CD14-positive monocyte (primary cell): Measurements from ENCODE around the gene BCKDHA. TPM values are rescaled to one million over a fixed set of nuclear protein-coding genes. Genes with fewer than 3 reads are reported as not detected.

ENCODE experiments used
- DNase-seq, 3 donors: peaks; one replicate each; pipeline ENCODE4 v3.0.0-alpha.2; 2011 to 2022
- H2AFZ ChIP-seq: 2 replicates; pipeline ENCODE4 v1.6.0; 2012; ENCODE audit warnings: mild to moderate bottlenecking, low read depth, low read length, inconsistent platforms; ENCODE audit not compliant: insufficient read depth, poor library complexity, severe bottlenecking
- H3K27ac ChIP-seq, 2 donors: 1 replicate in 1 of 2; 2 replicates in 1 of 2; pipeline ENCODE4 v1.5.1; 2012 to 2013; ENCODE audit warnings: low read length in 2 of 2, control low read depth in 1 of 2, inconsistent platforms in 1 of 2, low read depth in 1 of 2, mild to moderate bottlenecking in 1 of 2
- H3K27me3 ChIP-seq, 2 donors: one replicate each; pipeline versions ENCODE4 v1.6.0 to v1.6.1; 2011 to 2013; ENCODE audit warnings: low read length in 2 of 2; ENCODE audit not compliant: control insufficient read depth in 2 of 2, insufficient read depth in 2 of 2
- H3K36me3 ChIP-seq, 2 donors: replicated peaks in 1 of 2; 1 replicate in 1 of 2; 2 replicates in 1 of 2; pipeline versions ENCODE4 v1.5.1 to v1.6.1; 2012 to 2013; ENCODE audit warnings: low read length in 2 of 2, control low read depth in 1 of 2, inconsistent platforms in 1 of 2, mild to moderate bottlenecking in 1 of 2; ENCODE audit not compliant: insufficient read depth in 2 of 2, control insufficient read depth in 1 of 2
- H3K4me1 ChIP-seq, 2 donors: 1 replicate in 1 of 2; 2 replicates in 1 of 2; pipeline versions ENCODE4 v1.5.1 to v1.6.1; 2012 to 2013; ENCODE audit warnings: low read length in 2 of 2, control low read depth in 1 of 2, inconsistent platforms in 1 of 2, mild to moderate bottlenecking in 1 of 2, moderate library complexity in 1 of 2; ENCODE audit not compliant: insufficient read depth in 2 of 2, control insufficient read depth in 1 of 2
- H3K4me2 ChIP-seq: replicated peaks from 2 replicates; pipeline ENCODE3; 2012; ENCODE audit warnings: low read length, moderate library complexity, mild to moderate bottlenecking; ENCODE audit not compliant: poor library complexity, severe bottlenecking; ENCODE audit errors: extremely low read depth
- H3K4me3 ChIP-seq, 3 experiments: fragments of 200-600 bp in 1 of 3; sonication (generic) in 1 of 3; replicated peaks in 1 of 3; 1 replicate in 2 of 3; 2 replicates in 1 of 3; pipeline ENCODE4 v1.5.1; 2011 to 2013; ENCODE audit warnings: low read length in 3 of 3, mild to moderate bottlenecking in 3 of 3, control low read depth in 2 of 3, low read depth in 2 of 3, inconsistent platforms in 1 of 3, moderate library complexity in 1 of 3
- H3K79me2 ChIP-seq: 2 replicates; pipeline ENCODE4 v1.6.0; 2012; ENCODE audit warnings: mild to moderate bottlenecking, control low read depth, inconsistent platforms, low read length, moderate library complexity; ENCODE audit not compliant: insufficient read depth
- H3K9ac ChIP-seq: 2 replicates; pipeline ENCODE4 v1.6.0; 2017; ENCODE audit warnings: low read length, mild to moderate bottlenecking; ENCODE audit not compliant: insufficient read depth, poor library complexity, severe bottlenecking
- H3K9me3 ChIP-seq, 2 donors: replicated peaks in 1 of 2; 1 replicate in 1 of 2; 2 replicates in 1 of 2; pipeline versions ENCODE4 v1.5.1 to v1.6.1; 2012 to 2013; ENCODE audit warnings: low read length in 2 of 2, control low read depth in 1 of 2; ENCODE audit not compliant: control insufficient read depth in 1 of 2, insufficient read depth in 1 of 2
- H4K20me1 ChIP-seq: 2 replicates; pipeline ENCODE4 v1.6.0; 2012; ENCODE audit warnings: mild to moderate bottlenecking, low read length, control low read depth, moderate library complexity; ENCODE audit not compliant: insufficient read depth
- H3K27ac Mint-ChIP-seq, 7 donors: one replicate each; pipeline ENCODE4 v1.8.0; 2020; ENCODE audit warnings: mild to moderate bottlenecking in 7 of 7, mixed read lengths in 7 of 7, moderate library complexity in 6 of 7, inconsistent platforms in 2 of 7
- H3K27me3 Mint-ChIP-seq, 3 donors: one replicate each; pipeline ENCODE4 v1.8.0; 2021 to 2022; ENCODE audit warnings: low read depth in 3 of 3, mild to moderate bottlenecking in 3 of 3, mixed read lengths in 3 of 3, moderate library complexity in 3 of 3, inconsistent platforms in 1 of 3
- H3K36me3 Mint-ChIP-seq, 2 donors: one replicate each; pipeline ENCODE4 v1.8.0; 2020; ENCODE audit warnings: mixed read lengths in 2 of 2, inconsistent platforms in 1 of 2, mild to moderate bottlenecking in 1 of 2
- H3K4me1 Mint-ChIP-seq: one replicate; pipeline ENCODE4 v1.8.0; 2020; ENCODE audit warnings: mild to moderate bottlenecking, mixed read lengths
- H3K4me3 Mint-ChIP-seq, 2 donors: one replicate each; pipeline ENCODE4 v1.8.0; 2020; ENCODE audit warnings: mild to moderate bottlenecking in 2 of 2, mixed read lengths in 2 of 2, moderate library complexity in 1 of 2
- H3K9me3 Mint-ChIP-seq, 7 donors: one replicate each; pipeline ENCODE4 v1.8.0; 2020 to 2022; ENCODE audit warnings: mixed read lengths in 7 of 7, mild to moderate bottlenecking in 6 of 7, moderate library complexity in 6 of 7, inconsistent platforms in 2 of 7
- WGBS: methylation state at CpG from one replicate; pipeline ENCODE4 v1.1.5; 2013; ENCODE audit warnings: missing lambda C conversion rate; ENCODE audit not compliant: insufficient coverage; 5-methylcytosine and 5-hydroxymethylcytosine counted together
- intact Hi-C, 2 donors: fragments of 100-400 bp; cut with micrococcal nuclease; formaldehyde crosslinking; loops; one replicate each; pipeline versions ENCODE4 v1.15.0 to v1.15.1; 2023
- polyA plus RNA-seq, 3 donors: library from polyadenylated mRNA; depleted of rRNA in 1 of 3; unstranded in 2 of 3; stranded (reverse) in 1 of 3; fragments of 300-500 nt in 2 of 3; fragments of >200 nt in 1 of 3; fragmentation: Illumina TruSeq in 2 of 3; gene quantifications; 1 replicate in 2 of 3; 2 replicates in 1 of 3; pipeline ENCODE4 v1.2.3, GENCODE V29; 2012 to 2021
- TF ChIP-seq, protein P1 (sequence below): fragments of 200-600 bp; IDR thresholded peaks from one replicate; pipeline ENCODE4 v1.8.0; 2022; ENCODE audit warnings: antibody characterized with exemption, mild to moderate bottlenecking

BCKDHA gene
- polyA plus RNA-seq, 3 donors = 52.4 to 90.1 (median 87.6) TPM

DNA sequence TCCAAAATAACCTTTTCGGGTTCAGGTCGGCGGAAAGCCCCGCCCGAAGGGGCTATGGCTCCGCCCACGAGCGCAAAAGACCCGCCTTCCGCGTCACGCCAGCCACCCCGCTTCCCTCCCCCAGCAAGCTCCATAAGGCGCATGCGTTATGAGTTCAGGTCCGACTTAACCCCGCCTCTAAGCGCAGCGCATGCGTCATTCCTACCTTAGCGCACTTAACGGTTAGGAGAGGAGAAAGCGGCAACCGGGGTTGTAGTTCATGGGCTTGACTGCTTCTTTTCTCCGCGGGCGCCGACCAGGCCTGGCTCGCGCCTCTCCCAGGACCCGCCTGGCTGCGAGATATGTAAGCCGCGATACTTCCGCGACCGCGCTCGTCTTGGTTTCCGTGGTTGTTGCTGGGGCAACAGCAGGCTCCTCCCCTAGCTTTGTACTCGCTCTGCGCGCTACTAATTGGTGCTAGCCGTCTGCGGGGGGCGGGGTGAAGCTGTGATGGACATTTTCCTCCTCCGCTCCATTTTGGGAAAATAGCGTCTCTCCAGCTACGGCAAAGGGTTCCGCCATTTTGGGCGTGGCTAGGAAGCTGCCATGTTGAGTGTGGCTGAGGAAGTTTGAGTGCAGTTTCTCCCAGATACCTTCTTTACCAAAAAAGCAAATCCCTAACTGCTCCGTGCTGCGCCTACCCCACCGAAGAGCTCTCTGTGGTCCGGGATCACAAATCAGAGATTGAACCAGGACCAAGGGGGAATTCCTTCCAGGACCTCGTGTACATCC, 33.7 kb upstream of the BCKDHA start, which contains the start of gene B9D2:
TSS of gene B9D2 (minus strand) at position 397 of the 771 bp plus-strand sequence. CDS start 630 bp downstream, outside the sequence.
- Histone ChIP-seq H2AFZ (peak within 1 kb of the TSS; percentile 89), H4K20me1 (no peaks in the 10 kb centered on the region), H3K36me3 (peaks cover 0 to 6% of the 10 kb centered on the region in 2 donors), H3K9me3 (no peaks in the 10 kb centered on the region), H3K4me3 (peak within 1 kb of the TSS; percentile 67 to 91 (median 91)), H3K79me2 (peaks cover 53% of the 10 kb centered on the region), H3K9ac (peak within 1 kb of the TSS; percentile 88), H3K4me2 (peak within 1 kb of the TSS; percentile 80), H3K27me3 (no peaks in the 10 kb centered on the region), H3K4me1 (peaks cover 59 to 62% of the 10 kb centered on the region in 2 donors), H3K27ac (peak within 1 kb of the TSS; percentile 97 to 99)
- Mint-ChIP-seq H3K9me3 (peaks cover 0 to 2% (median 0%) of the 10 kb centered on the region in 7 donors), H3K27ac (peak within 1 kb of the TSS; percentile 96 to 100 (median 99)), H3K27me3 (peaks cover 0 to 2% (median 0%) of the 10 kb centered on the region in 3 donors), H3K36me3 (peaks cover 6 to 19% of the 10 kb centered on the region in 2 donors), H3K4me3 (peak within 1 kb of the TSS; percentile 88 to 95), H3K4me1 (peaks cover 52% of the 10 kb centered on the region)
- WGBS = 0% methylated on average over 40 of the region's 56 CpGs
- TF ChIP-seq, protein P1, sequence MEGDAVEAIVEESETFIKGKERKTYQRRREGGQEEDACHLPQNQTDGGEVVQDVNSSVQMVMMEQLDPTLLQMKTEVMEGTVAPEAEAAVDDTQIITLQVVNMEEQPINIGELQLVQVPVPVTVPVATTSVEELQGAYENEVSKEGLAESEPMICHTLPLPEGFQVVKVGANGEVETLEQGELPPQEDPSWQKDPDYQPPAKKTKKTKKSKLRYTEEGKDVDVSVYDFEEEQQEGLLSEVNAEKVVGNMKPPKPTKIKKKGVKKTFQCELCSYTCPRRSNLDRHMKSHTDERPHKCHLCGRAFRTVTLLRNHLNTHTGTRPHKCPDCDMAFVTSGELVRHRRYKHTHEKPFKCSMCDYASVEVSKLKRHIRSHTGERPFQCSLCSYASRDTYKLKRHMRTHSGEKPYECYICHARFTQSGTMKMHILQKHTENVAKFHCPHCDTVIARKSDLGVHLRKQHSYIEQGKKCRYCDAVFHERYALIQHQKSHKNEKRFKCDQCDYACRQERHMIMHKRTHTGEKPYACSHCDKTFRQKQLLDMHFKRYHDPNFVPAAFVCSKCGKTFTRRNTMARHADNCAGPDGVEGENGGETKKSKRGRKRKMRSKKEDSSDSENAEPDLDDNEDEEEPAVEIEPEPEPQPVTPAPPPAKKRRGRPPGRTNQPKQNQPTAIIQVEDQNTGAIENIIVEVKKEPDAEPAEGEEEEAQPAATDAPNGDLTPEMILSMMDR = no peak
- peak; percentile 97 to 98 (median 98) for DNase-seq
- intact Hi-C loops = loop anchor here (1.0 to 5.0 kb wide), 3 partner anchors 33 to 37 kb away; partner anchors contain the start of genes BCKDHA (in 2 of the 2) and EXOSC5 (in 2 of the 2)

DNA sequence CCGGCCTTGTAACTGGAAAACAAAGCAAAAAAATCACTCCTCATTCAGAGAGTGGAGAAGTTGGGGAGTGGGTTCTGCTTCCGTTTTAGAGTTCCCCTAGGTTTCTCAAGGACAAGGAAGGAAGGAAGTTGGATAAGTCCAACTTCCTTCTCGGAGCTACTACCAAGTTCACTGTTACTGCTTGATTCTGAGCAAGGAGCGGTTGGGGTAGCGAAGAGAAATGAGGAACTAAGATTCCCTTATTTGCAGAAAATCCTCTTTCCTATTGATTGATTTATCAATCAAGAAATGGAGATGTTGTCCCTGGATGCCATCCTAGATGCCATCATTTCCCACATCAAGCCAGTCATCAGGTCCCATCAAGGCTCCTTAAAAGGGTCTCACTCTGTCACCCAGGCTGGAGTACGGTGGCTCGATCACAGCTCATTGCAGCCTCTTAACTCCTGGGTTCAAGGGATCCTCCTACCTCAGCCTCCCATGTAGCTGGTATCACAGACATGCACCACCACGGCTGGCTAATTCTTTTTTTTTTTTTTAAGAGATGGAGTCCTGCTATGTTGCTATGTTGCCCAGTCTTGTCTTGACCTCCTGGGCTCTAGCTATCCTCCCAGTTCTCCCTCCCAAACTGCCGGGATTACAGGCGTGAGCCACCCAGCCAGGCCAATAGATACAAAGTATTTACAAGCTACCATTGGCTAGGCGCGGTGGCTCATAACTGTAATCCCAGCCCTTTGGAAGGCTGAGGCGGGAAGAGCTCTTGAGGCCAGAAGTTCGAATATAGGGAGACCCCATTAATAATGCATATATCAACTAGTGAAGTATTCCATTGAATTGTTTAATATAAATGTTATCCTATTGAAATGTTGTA, 32.9 kb upstream of the BCKDHA start:
- H3K36me3 Mint-ChIP-seq = peaks cover 4 to 13% of the 10 kb centered on the region in 2 donors
- no peaks in the 10 kb centered on the region for H3K27me3 ChIP-seq
- no peaks in the 10 kb centered on the region for H4K20me1 ChIP-seq
- H3K9ac ChIP-seq = peak overlapping the region; percentile 88
- peaks cover 0 to 6% of the 10 kb centered on the region in 2 donors for H3K36me3 ChIP-seq
- peaks cover 52% of the 10 kb centered on the region for H3K4me1 Mint-ChIP-seq
- WGBS = 100% methylated on average over 1 of the region's 14 CpGs
- TF ChIP-seq, protein P1 = no peak
- H3K4me3 Mint-ChIP-seq = peak overlapping the region; percentile 88 to 95
- no peaks in the 10 kb centered on the region for H3K9me3 ChIP-seq
- H3K4me3 ChIP-seq = peak overlapping the region; percentile 67 to 91 (median 91)
- H3K4me2 ChIP-seq = peak overlapping the region; percentile 80
- intact Hi-C loops = loop anchor here (1.0 to 5.0 kb wide), 3 partner anchors 33 to 37 kb away; partner anchors contain the start of genes BCKDHA (in 2 of the 2) and EXOSC5 (in 2 of the 2)
- H2AFZ ChIP-seq = peak overlapping the region; percentile 52
- H3K27ac Mint-ChIP-seq = peak overlapping the region; percentile 96 to 100 (median 99)
- peak overlapping the region; percentile 97 to 99 for H3K27ac ChIP-seq
- peak; percentile 71 to 92 (median 85) for DNase-seq
- H3K79me2 ChIP-seq = peaks cover 55% of the 10 kb centered on the region
- H3K4me1 ChIP-seq = peaks cover 62 to 71% of the 10 kb centered on the region in 2 donors
- peaks cover 0 to 2% (median 0%) of the 10 kb centered on the region in 7 donors for H3K9me3 Mint-ChIP-seq
- H3K27me3 Mint-ChIP-seq = peaks cover 0 to 2% (median 0%) of the 10 kb centered on the region in 3 donors
